ENCODE data around the gene SPSB1.

Gene SPSB1

GRCh38 chr1:9320520-9321479 lies 28.1 kb downstream of the SPSB1 start:
- DNase-seq: no peak

- DNase-seq: no peak
Observed at GRCh38 chr1:9321480-9321849, 28.8 kb downstream of the SPSB1 start.

GRCh38 chr1:9321986-9322660 lies 29.4 kb downstream of the SPSB1 start:
- DNase-seq: no peak

- DNase-seq: no peak
Observed at GRCh38 chr1:9322661-9323244, 30.1 kb downstream of the SPSB1 start.

- DNase-seq: no peak
Observed at GRCh38 chr1:9324246-9325096, 31.8 kb downstream of the SPSB1 start.

GRCh38 chr1:9326596-9326995 lies 33.9 kb downstream of the SPSB1 start:
- DNase-seq: no peak

GRCh38 chr1:9328201-9328600 lies 35.5 kb downstream of the SPSB1 start:
- no peak for DNase-seq

- DNase-seq: no peak
Observed at GRCh38 chr1:9328715-9329114, 36.0 kb downstream of the SPSB1 start.

GRCh38 chr1:9331016-9331415 lies 38.3 kb downstream of the SPSB1 start:
- no peak for DNase-seq

- no peak for DNase-seq
Observed at GRCh38 chr1:9331558-9332346, 39.1 kb downstream of the SPSB1 start.

- DNase-seq: no peak
Observed at GRCh38 chr1:9332513-9333143, 39.9 kb downstream of the SPSB1 start.

- no peak for DNase-seq
Observed at GRCh38 chr1:9338397-9339246, 45.9 kb downstream of the SPSB1 start.

GRCh38 chr1:9340172-9340854 lies 47.6 kb downstream of the SPSB1 start:
- DNase-seq: no peak

GRCh38 chr1:9340864-9341263 lies 48.2 kb downstream of the SPSB1 start:
- DNase-seq: no peak

- DNase-seq: no peak
Observed at GRCh38 chr1:9341301-9341845, 48.7 kb downstream of the SPSB1 start.

GRCh38 chr1:9343269-9343668 lies 50.6 kb downstream of the SPSB1 start:
- DNase-seq: no peak

GRCh38 chr1:9344426-9345200 lies 51.9 kb downstream of the SPSB1 start:
- no peak for DNase-seq

- no peak for DNase-seq
Observed at GRCh38 chr1:9345471-9345870, 52.8 kb downstream of the SPSB1 start.

GRCh38 chr1:9345922-9346321 lies 53.2 kb downstream of the SPSB1 start:
- DNase-seq: no peak

All from NCI-H1048 (cell line).